Measurements from ENCODE around the gene TEX12.

TEX12 gene

DNA sequence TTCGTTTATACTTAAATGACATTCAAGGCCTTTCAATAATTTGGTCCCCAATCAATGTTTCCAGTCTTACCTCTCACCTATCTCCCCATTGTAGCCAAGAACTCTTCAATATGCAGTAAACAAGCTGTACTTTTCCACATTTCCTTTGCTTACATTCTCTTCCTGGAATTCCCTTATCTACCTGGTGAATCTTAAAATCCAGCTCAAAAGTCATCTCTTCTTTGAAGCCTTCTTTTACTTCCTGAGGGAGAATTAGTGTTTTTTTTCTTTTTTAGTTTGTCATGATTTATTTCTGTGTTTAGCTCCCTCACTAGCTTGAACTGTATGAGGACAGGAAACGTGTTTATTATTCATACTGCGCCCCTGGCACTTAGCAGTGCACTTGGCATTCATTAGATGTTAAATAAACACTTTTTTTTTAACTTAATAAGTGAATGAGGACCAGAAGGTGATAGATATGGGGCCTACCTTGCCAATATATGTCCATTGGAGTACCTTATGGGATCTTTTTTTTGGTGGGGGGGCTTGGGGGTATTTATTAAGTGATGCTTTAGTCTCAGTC is 54.2 kb downstream of the TEX12 start:
- TF ChIP-seq, protein P1, sequence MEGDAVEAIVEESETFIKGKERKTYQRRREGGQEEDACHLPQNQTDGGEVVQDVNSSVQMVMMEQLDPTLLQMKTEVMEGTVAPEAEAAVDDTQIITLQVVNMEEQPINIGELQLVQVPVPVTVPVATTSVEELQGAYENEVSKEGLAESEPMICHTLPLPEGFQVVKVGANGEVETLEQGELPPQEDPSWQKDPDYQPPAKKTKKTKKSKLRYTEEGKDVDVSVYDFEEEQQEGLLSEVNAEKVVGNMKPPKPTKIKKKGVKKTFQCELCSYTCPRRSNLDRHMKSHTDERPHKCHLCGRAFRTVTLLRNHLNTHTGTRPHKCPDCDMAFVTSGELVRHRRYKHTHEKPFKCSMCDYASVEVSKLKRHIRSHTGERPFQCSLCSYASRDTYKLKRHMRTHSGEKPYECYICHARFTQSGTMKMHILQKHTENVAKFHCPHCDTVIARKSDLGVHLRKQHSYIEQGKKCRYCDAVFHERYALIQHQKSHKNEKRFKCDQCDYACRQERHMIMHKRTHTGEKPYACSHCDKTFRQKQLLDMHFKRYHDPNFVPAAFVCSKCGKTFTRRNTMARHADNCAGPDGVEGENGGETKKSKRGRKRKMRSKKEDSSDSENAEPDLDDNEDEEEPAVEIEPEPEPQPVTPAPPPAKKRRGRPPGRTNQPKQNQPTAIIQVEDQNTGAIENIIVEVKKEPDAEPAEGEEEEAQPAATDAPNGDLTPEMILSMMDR (IDR thresholded peaks at IDR 0.05; ENCODE audit: low read depth, low read length): no peak
- no peak for TF ChIP-seq EZH2phosphoT487 (IDR thresholded peaks at IDR 0.05; ENCODE audit: low read depth)
- Histone ChIP-seq H3K4me2 (ENCODE audit: low read length) (no peak overlapping the region), H3K36me3 (replicated peaks; ENCODE audit: low read depth, low read length) (no peaks in the 10 kb centered on the region), H3K27ac (ENCODE audit: low read length) (no peak overlapping the region), H4K20me1 (ENCODE audit: insufficient read depth, low read length) (no peaks in the 10 kb centered on the region), H2AFZ (ENCODE audit: low read depth, low read length) (no peak overlapping the region), H3K27me3 (ENCODE audit: low read depth, low read length) (no peaks in the 10 kb centered on the region), H3K9me3 (ENCODE audit: insufficient read depth, low read length) (no peaks in the 10 kb centered on the region), H3K9ac (ENCODE audit: low read length) (no peak overlapping the region), H3K4me3 (ENCODE audit: low read length) (no peak overlapping the region), H3K79me2 (ENCODE audit: low read length) (no peaks in the 10 kb centered on the region), H3K4me1 (ENCODE audit: low read length) (no peaks in the 10 kb centered on the region)
